Fibroblast of peridontal ligament (primary cell): ENCODE measurements around the gene PIM1.
"Not testable (repeated sequence)": the region's sequence is repeated elsewhere in the genome, so short reads cannot be mapped to it uniquely, and the experiment has no call there.

Experiments
- DNase-seq: peaks from one replicate; pipeline ENCODE4 v3.0.0-alpha.2; 2010; ENCODE audit errors: extremely low read depth

PIM1 gene

DNA sequence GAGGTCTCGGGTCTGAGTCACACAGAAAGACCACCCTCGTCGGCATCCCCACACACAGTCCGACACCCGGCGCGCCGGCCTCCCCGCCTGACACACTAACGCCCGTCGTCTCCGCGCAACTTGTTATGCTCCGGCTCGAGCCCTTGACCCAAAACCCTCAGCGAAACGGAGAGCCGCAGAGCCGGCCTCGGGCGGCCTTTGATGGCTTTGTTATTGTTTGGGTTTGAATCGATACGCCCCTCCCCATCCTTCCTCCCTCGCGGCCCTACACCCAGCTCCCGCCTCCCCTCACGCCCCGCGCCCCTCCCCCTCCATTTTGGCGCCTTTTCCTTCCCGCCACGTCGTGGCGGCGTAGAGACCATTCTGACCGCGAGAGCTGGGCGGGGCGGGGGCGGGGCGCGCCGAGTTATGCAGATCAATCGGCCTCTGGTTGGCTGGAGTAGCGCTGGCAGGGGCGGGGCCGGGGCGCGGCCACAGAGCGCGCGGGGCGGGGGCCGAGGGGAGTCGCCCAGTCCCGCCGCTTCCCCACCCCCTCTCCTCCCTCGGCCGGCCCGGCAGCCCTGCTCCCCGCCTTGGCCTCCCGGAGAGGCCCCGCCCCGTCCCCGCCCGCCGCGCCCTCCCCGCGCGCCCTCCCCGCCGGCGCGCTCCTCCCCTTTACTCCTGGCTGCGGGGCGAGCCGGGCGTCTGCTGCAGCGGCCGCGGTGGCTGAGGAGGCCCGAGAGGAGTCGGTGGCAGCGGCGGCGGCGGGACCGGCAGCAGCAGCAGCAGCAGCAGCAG is at the start of gene PIM1:
Gene PIM1, plus strand, starts transcription at position 657 of the 777 bp plus-strand sequence. CDS start 424 bp downstream, outside the sequence.
- DNase-seq: peak; percentile 94

DNA sequence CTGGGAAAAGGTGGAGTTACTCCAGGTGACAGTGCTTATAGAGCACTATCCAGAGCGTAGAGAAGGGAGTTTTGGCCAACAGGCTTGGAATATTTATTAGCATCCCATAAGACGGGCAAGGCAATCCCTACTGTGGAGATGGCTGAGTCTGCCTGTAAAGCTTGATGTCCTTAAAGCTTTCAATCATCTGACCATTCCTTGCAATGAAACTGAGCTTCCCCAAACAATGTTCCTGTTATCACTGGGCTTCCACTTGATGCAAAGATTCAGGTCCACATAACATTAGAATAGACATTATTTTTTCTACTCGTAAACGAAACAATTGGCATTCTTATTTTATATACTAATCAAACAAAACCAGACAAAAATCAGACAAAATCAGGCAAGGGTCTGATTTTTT is 48.4 kb upstream of the PIM1 start:
- no peak for DNase-seq

- DNase-seq: peak; percentile 87
These were observed 47.1 kb upstream of the PIM1 start for GRCh38 chr6:37122861-37123260.

GRCh38 chr6:37123957-37124729 is 45.8 kb upstream of the PIM1 start:
- DNase-seq: no peak

DNA sequence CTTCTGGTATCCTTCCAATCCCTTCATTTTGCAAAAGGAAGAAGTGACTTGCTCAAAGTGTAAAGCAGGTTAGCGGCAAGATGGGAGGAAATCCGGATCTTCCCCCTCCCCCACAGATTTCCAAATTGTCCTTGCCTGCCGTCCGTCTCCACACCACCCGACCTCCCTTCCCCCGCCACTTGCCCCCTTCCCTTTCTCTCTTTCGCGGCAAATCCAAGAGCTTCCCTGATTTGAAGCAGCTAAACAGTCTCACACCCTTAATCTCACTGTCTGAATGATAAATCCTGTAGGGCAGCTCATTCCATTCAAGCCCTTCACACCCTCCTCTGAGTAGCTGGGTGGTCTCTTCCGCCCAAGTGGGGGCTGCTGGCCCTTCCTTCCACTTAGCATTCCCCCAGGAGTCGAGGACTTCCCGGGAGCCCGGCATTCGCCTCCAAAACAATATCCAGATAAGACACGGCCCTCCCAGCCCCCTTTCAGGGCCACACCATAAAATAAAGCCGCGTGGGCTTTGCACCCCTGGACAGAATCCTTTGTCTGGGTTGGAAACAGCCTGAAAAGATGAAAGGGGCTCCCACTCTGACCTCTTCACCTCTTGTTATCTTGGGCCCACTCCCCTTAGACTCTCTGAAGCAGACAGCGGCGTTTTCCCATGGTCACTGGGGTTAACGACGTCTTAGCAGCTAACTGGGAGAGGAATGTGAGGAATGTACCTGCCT is 44.0 kb upstream of the PIM1 start:
- DNase-seq: no peak

DNA sequence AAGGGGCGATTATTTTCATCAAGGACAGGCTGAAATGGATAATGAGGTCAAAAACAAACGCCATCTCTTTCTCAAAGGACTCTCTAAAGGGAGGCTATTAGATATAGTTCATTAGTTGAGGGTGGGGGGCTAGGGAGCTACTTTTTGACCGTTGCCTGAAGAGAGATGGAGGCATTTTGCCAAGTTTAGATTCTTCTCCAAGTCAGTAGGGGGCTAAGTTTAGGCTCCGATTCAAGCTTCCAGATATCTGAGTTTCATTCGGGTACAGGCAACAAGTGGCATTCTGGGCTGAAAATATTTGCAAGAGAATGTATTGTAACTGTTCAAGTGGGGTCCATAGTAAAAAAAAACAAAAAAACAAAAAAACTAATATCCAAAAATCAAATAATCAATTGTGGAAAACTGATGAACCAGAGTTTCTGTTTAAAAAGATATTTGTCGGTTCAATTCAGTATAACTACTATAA is 43.4 kb upstream of the PIM1 start:
- DNase-seq: no peak

DNA sequence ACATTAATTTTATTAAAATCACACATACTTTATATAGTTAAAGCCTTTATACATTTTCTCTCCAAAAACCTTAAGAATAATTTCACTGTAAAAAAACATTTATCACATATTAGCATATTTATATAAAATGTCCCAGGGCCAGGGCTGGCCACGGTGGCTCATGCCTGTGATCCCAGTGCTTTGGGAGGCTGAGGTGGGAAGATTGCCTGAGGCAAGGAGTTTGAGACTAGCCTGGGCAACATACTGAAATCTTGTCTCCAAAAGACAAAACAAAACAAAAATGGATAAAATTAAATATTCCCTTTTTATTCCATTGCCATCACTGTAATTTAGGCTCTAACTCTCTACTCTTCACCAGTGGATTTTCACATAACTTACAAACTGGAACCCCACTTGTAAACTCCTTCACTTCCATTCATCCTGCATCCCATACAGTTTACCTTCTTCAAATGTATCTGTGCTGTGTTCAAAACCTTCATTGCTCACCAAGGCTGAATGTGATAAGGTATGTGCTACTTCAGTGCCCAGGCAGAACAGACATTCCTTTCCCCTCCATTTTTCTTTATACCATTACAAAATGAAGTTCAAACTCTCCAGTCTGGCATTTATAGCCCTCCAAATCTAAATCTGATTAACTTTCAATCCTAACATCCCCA is 42.9 kb upstream of the PIM1 start:
- no peak for DNase-seq

DNA sequence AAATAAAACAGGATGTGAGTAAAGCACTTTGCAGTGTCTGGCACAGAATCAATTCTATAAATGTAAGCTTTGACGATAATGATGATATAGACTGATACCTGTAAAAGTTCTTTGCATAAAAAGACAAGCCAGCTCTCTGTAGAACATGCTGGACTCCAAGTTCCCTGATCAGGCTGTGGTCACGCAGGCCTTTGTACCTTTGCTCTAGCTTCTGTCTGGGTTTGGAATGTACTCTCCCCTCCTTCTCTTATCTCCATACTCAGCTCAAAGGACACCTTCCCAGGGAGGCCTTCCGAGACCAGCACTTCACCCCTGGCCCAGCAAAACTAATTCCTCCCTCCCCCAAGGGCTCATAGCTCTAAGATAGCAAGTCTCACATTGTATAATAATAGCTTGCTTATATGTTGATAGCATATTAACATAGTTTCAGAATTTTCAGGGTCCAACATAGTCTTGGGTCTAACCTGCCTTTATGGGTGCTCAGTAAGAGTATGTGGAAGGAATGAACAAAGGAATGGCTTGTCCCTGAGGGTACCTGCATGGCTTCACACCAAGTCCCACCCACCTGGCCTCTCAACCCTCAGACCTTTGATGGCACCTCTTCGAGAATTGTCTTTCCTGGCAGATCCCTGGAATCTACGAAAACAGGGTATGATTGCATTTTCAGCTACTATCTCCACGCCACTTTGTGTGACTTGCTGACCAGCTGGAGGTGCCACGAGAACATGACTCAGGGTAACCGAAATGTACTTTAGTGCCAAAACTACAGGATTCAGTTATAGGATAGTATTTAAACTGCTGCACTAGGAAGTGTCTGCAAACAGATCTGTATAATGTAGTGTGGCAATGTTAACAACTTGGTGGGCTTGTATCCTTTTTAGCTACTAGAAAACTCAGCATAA is 41.7 kb upstream of the PIM1 start:
- peak; percentile 79 for DNase-seq

GRCh38 chr6:37128863-37129443 is 41.0 kb upstream of the PIM1 start:
- not testable (repeated sequence) for DNase-seq

GRCh38 chr6:37129566-37129965 is 40.4 kb upstream of the PIM1 start:
- no peak for DNase-seq

- no peak for DNase-seq
These were observed 39.2 kb upstream of the PIM1 start for GRCh38 chr6:37130704-37131103.

DNA sequence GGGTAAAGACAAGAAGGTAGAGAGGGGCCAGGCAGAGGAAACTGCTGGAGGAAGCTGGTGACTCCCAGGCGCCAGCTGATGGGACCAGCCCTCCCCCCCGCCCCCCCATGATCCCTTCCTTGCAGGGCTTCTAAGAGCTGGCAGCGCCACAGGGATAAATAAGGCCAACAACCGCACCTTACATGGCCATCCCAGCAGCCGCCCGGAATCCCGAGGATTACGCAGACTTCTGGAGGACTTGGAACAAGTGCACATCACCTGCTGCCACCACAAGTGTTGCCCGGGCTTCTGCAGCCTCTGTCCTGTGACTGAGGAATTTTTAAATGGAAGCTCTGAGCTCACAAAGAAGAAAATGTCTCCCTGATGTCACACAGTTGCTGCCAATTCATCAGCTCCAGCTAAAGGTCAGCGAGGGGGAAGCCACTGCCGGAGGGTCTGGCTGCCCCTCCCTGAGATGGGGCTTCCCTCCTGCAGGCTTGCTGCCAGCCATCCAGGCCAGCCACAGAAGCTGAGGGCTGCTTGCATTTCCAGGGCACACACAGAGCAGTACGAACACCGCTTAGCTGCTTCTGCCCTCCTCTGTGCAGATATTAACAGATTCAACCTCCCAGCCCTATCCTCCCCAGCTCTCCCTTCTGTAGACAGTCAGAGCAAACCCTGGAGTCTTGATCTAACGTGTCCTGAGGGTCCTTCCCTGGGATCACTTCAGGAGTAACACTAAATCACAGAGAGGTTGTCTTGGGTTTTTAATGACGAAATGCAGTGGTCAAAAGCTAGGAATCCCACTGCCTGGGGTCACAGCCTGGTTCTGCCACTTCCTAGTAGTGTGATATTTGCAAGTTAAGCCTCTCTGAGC is 38.6 kb upstream of the PIM1 start:
- no peak for DNase-seq

DNA sequence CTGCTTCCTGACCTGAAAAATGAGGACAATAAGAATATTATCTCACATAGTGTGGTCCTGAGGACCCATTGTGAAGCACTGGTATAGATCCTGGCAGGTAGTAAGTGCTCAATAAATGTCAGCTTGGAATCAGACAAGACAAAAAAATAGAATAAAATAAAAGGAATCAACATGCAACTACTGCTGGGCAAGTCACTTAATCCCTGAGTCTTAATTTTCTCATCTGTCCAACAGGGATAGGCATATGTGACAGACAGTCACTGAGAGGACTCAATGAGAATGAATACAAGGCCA is 38.0 kb upstream of the PIM1 start:
- no peak for DNase-seq

DNA sequence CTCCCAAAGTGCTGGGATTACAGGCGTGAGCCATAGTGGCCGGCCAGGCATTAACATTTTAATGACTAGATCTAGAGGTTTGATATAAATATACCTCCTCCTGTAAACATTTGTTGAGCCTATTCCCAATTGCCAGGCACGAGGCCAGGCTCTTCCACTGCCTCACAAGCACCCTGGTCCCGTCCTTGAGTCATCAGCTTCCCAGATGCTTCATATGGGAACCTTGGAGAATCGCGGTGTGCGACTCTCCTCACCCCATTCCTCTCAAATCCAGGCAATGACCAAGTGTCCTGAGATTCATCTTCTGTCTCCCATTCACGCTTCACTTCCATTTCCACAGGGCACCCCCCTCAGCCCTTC is 35.9 kb upstream of the PIM1 start:
- peak; percentile 91 for DNase-seq

- peak; percentile 97 for DNase-seq
These were observed 35.4 kb upstream of the PIM1 start for GRCh38 chr6:37134396-37135191.

GRCh38 chr6:37135835-37136694 is 33.9 kb upstream of the PIM1 start:
- DNase-seq: no peak

- DNase-seq: no peak
These were observed 33.1 kb upstream of the PIM1 start for GRCh38 chr6:37136821-37137200.
